HCT116 (cell line): ENCODE results near the gene PTGIS. TPM values are rescaled to one million over a fixed set of nuclear protein-coding genes. Genes with fewer than 3 reads are reported as not detected.

Source experiments
- ATAC-seq: fragments of 200-7000 bp; cut with Tn5 transposase; 2 replicates; pipeline ENCODE4 v1.9.1; 2020; ENCODE audit warnings: mild to moderate bottlenecking, moderate library complexity
- BruUV-seq: library from RNA; stranded (reverse); fragments of 400-500 nt; replicated peaks from 2 replicates; lab custom pipeline; 2021; lab: Mats Ljungman, UMichigan
- CTCF ChIA-PET: fragments of 300-600 bp; sonication (Branson Sonifier 250); formaldehyde crosslinking; loops from one replicate; lab custom pipeline; 2021; ENCODE audit warnings: antibody characterized with exemption; lab: Charles Lee
- POLR2A ChIA-PET: fragments of 300-600, 350-600 bp; sonication (Branson Sonifier 250); formaldehyde crosslinking; loops from one replicate; lab custom pipeline; 2021; ENCODE audit warnings: antibody characterized with exemption; lab: Charles Lee
- RAD21 ChIA-PET, 2 experiments: fragments of 300-600 bp; sonication (Branson Sonifier 250); formaldehyde crosslinking; loops; one replicate each; lab custom pipeline; 2023; ENCODE audit warnings: low total read pairs in 2 of 2; ENCODE audit not compliant: uncharacterized antibody in 2 of 2, unreplicated experiment in 2 of 2, low non-redundant PET in 1 of 2; lab: Charles Lee
- DNase-seq: peaks from one replicate; pipeline ENCODE4 v3.0.0-alpha.2; 2010; ENCODE audit warnings: low read depth, low spot score
- H2AFZ ChIP-seq: fragments of 200-600 bp; shearing (Covaris generic), sonication (generic); 2 replicates; pipeline ENCODE4 v1.6.1; 2017; ENCODE audit warnings: low read depth, mixed run types, mixed read lengths, antibody characterized with exemption, low read length; ENCODE audit not compliant: poor library complexity, severe bottlenecking
- H3K27ac ChIP-seq: 2 replicates; pipeline ENCODE4 v1.5.1; 2012; ENCODE audit warnings: low read depth, low read length
- H3K27me3 ChIP-seq: fragments of 200-600 bp; sonication (generic); 2 replicates; pipeline ENCODE4 v1.6.1; 2016; ENCODE audit warnings: mixed run types, low read length, mixed read lengths; ENCODE audit not compliant: insufficient read depth
- H3K36me3 ChIP-seq, 2 experiments: fragments of 200-500 bp in 1 of 2; fragments of 200-600 bp in 1 of 2; sonication (Bioruptor generic) in 1 of 2; sonication (generic) in 1 of 2; 2 replicates each; pipeline versions ENCODE4 v1.5.1 to v1.6.1; 2014 to 2016; ENCODE audit warnings: low read length in 2 of 2, inconsistent platforms in 1 of 2, mixed read lengths in 1 of 2, mixed run types in 1 of 2; ENCODE audit not compliant: insufficient read depth in 2 of 2, control insufficient read depth in 1 of 2
- H3K4me1 ChIP-seq, 2 experiments: fragments of 200-600 bp in 1 of 2; sonication (generic) in 1 of 2; 2 replicates each; pipeline versions ENCODE4 v1.5.1 to v1.6.1; 2012 to 2017; ENCODE audit warnings: low read length in 2 of 2, inconsistent platforms in 1 of 2, mild to moderate bottlenecking in 1 of 2, mixed read lengths in 1 of 2, mixed run types in 1 of 2, moderate library complexity in 1 of 2; ENCODE audit not compliant: insufficient read depth in 2 of 2, control insufficient read depth in 1 of 2
- H3K4me2 ChIP-seq: fragments of 200-600 bp; sonication (generic); 2 replicates; pipeline ENCODE4 v1.6.1; 2017; ENCODE audit warnings: mixed run types, low read length, mixed read lengths
- H3K4me3 ChIP-seq, 2 experiments: fragments of 200-600 bp in 1 of 2; sonication (generic) in 1 of 2; replicated peaks in 1 of 2; 2 replicates each; pipeline ENCODE4 v1.5.1; 2011 to 2016; ENCODE audit warnings: low read length in 2 of 2, control low read depth in 1 of 2, low read depth in 1 of 2, mild to moderate bottlenecking in 1 of 2, mixed read lengths in 1 of 2, mixed run types in 1 of 2
- H3K79me2 ChIP-seq: fragments of 200-600 bp; sonication (generic); 2 replicates; pipeline ENCODE4 v1.6.1; 2017; ENCODE audit warnings: mild to moderate bottlenecking, mixed run types, low read length, moderate library complexity, mixed read lengths; ENCODE audit not compliant: insufficient read depth
- H3K9ac ChIP-seq: fragments of 200-600 bp; sonication (generic); 2 replicates; pipeline ENCODE4 v1.6.1; 2016; ENCODE audit warnings: low read length, mixed read lengths
- H3K9me2 ChIP-seq: fragments of 200-600 bp; sonication (generic), shearing (Covaris generic); 2 replicates; pipeline ENCODE4 v1.6.1; 2017; ENCODE audit warnings: mixed run types, mild to moderate bottlenecking, moderate library complexity; ENCODE audit not compliant: insufficient read depth
- H3K9me3 ChIP-seq, 2 experiments: fragments of 200-500 bp in 1 of 2; fragments of 200-600 bp in 1 of 2; sonication (Bioruptor generic) in 1 of 2; sonication (generic) in 1 of 2; 2 replicates each; pipeline ENCODE4 v1.6.1; 2014 to 2017; ENCODE audit warnings: low read length in 2 of 2, mixed read lengths in 2 of 2, inconsistent platforms in 1 of 2, low read depth in 1 of 2, mild to moderate bottlenecking in 1 of 2, mixed run types in 1 of 2, moderate library complexity in 1 of 2; ENCODE audit not compliant: control insufficient read depth in 1 of 2, insufficient read depth in 1 of 2
- H4K20me1 ChIP-seq: fragments of 200-600 bp; sonication (generic), shearing (Covaris generic); 2 replicates; pipeline ENCODE4 v1.6.1; 2017; ENCODE audit warnings: mixed run types, mild to moderate bottlenecking, moderate library complexity; ENCODE audit not compliant: insufficient read depth
- FOSL1 ChIP-seq: IDR thresholded peaks from 2 replicates; pipeline ENCODE4 v1.6.1; 2012; ENCODE audit warnings: low read depth
- RAD21 ChIP-seq: IDR thresholded peaks from 2 replicates; pipeline ENCODE4 v1.6.1; 2012; ENCODE audit warnings: low read depth, mild to moderate bottlenecking
- ZNF274 ChIP-seq: fragments of 200-500 bp; sonication (Bioruptor generic); IDR thresholded peaks from 2 replicates; pipeline ENCODE4 v1.6.1; 2014; ENCODE audit warnings: mild to moderate bottlenecking, low read depth, low read length, inconsistent platforms
- intact Hi-C: fragments of 100-400 bp; cut with micrococcal nuclease; formaldehyde crosslinking; loops from 2 replicates; pipeline ENCODE4 v1.10.0; 2022
- total RNA-seq: library from RNA; stranded (reverse); gene quantifications from one replicate; pipeline ENCODE4 v1.2.1, GENCODE V29; 2021; ENCODE audit not compliant: unreplicated experiment
- TF ChIP-seq, protein P1 (sequence below): IDR thresholded peaks from 2 replicates; pipeline ENCODE4 v1.6.1; 2011; ENCODE audit warnings: mild to moderate bottlenecking, low read length, moderate library complexity; ENCODE audit not compliant: insufficient replicate concordance; ENCODE audit errors: extremely low read depth

PTGIS gene
- total RNA-seq, 1 experiment from 2014 or later, result 0.25 TPM

DNA sequence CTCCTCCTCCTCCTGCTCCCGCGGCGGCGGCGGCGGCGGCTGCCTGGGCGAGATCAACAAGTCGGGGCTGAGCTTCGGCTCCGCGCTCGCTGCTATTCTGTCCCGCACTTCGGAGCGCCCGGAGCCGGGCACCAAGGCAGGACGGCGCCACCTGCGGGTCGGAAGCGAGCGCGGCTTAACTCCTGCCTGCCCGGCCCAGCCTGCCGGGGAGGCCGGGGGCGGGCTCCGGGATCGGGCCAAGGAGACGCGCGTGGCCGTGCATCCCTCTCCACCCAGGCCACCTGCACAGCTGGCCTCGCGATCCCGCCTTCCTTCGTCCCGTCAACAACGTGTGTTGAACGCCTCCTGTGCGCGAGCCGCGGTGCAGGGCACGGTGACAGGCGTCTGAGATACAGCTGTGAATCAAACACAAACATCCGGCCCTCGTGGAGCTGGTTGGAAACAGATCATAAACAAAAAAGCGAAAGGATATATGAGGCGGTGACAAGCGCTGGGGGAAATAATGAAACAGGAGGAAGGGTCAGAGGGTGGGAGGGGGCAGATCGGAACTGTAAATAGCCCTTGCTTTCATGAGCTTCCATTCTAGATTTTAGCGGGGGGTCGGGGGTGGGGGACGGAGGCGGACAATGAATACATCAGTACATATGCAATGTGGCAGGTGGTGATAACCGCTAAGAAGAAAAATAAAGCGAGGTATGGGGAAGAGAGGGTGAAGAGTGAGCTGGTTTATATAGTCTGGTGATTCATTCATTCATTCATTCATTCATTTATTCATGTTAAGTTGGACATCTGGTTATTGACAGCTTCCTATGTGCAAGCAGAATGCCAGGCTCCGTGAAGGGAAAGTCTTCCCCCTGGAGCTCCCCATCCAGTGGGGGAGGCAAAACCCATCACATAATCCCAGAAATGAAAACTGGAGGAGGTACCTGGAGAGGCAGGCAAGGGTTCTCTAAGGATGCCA is 83.5 kb downstream of the PTGIS start (continued):
- TF ChIP-seq, protein P1, sequence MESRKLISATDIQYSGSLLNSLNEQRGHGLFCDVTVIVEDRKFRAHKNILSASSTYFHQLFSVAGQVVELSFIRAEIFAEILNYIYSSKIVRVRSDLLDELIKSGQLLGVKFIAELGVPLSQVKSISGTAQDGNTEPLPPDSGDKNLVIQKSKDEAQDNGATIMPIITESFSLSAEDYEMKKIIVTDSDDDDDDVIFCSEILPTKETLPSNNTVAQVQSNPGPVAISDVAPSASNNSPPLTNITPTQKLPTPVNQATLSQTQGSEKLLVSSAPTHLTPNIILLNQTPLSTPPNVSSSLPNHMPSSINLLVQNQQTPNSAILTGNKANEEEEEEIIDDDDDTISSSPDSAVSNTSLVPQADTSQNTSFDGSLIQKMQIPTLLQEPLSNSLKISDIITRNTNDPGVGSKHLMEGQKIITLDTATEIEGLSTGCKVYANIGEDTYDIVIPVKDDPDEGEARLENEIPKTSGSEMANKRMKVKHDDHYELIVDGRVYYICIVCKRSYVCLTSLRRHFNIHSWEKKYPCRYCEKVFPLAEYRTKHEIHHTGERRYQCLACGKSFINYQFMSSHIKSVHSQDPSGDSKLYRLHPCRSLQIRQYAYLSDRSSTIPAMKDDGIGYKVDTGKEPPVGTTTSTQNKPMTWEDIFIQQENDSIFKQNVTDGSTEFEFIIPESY, result no peak
- TF ChIP-seq RAD21, result peak; percentile 79
- TF ChIP-seq ZNF274, result no peak

GRCh38 chr20:49483696-49484123 is 84.2 kb downstream of the PTGIS start:
- Histone ChIP-seq H3K4me2 (peak overlapping the region; percentile 56), H3K9me3 (no peaks in the 10 kb centered on the region), H3K4me3 (peak overlapping the region in 1 of 2 experiments; percentile 28; a peak in 2 of 4 replicates), H4K20me1 (no peaks in the 10 kb centered on the region), H2AFZ (no peak overlapping the region), H3K27ac (no peak overlapping the region)
- POLR2A ChIA-PET, result no interaction called here
- BruUV-seq, result no TSS peak
- no peak for TF ChIP-seq FOSL1
- TF ChIP-seq, all 23 proteins: peak for 0
- peaks cover 17% of the 10 kb centered on the region; the same call in 1 of the 2 replicates for H3K27me3 ChIP-seq
- DNase-seq (no peak), ATAC-seq (peak; percentile 43)
- H3K79me2 ChIP-seq, result no peaks in the 10 kb centered on the region
- peaks cover 0 to 10% of the 10 kb centered on the region in 2 experiments; a peak in 1 of 4 replicates for H3K4me1 ChIP-seq
- RAD21 ChIA-PET, result interaction anchor here (0.6 to 1.6 kb wide), 4 partner anchors 99 to 1852 kb away, joined by 3 to 7 read pairs (median 4); no protein-coding TSS in a partner anchor
- no peak overlapping the region for H3K9ac ChIP-seq
- intact Hi-C loops, result loop anchor here (1.0 to 5.0 kb wide), 2 partner anchors 101 to 149 kb away; no protein-coding TSS in a partner anchor
- CTCF ChIA-PET, result interaction anchor here (0.8 to 2.6 kb wide), 18 partner anchors 14 to 237 kb away, joined by 3 to 23 read pairs (median 4); no protein-coding TSS in a partner anchor
- H3K36me3 ChIP-seq, result no peaks in the 10 kb centered on the region
- no peaks in the 10 kb centered on the region for H3K9me2 ChIP-seq
